Measurements from ENCODE around the gene CAMKMT. TPM values are rescaled to one million over a fixed set of nuclear protein-coding genes. Genes with fewer than 3 reads are reported as not detected.

Gene CAMKMT
- total RNA-seq, 4 donors from 2014 or later, result 2.9 to 18.8 (median 11.2) TPM

GRCh38 chr2:44424211-44424610 is 62.5 kb downstream of the CAMKMT start:
- DNase-seq, result no peak
- H3K4me3 ChIP-seq, result no peak overlapping the region
- intact Hi-C loops (cut with DNase I; ENCODE audit: low total_unique reads), result no loop called here
- no peak overlapping the region for H3K27ac ChIP-seq
- no peaks in the 10 kb centered on the region for H3K4me1 ChIP-seq
- no peaks in the 10 kb centered on the region for H3K9me3 ChIP-seq
- no peaks in the 10 kb centered on the region for H3K27me3 ChIP-seq
- TF ChIP-seq CTCF (IDR thresholded peaks at IDR 0.05), result no peak
- TF ChIP-seq POLR2A (IDR thresholded peaks at IDR 0.05), result no peak
- no peaks in the 10 kb centered on the region for H3K36me3 ChIP-seq

- no peak overlapping the region for H3K27ac ChIP-seq
- no peaks in the 10 kb centered on the region for H3K4me1 ChIP-seq
- no peaks in the 10 kb centered on the region for H3K36me3 ChIP-seq
- intact Hi-C loops (cut with DNase I; ENCODE audit: low total_unique reads), result no loop called here
- no peak for DNase-seq
- no peak overlapping the region for H3K4me3 ChIP-seq
- TF ChIP-seq CTCF (IDR thresholded peaks at IDR 0.05), result no peak
- no peak for TF ChIP-seq POLR2A (IDR thresholded peaks at IDR 0.05)
- no peaks in the 10 kb centered on the region for H3K9me3 ChIP-seq
- no peaks in the 10 kb centered on the region for H3K27me3 ChIP-seq
Observed at GRCh38 chr2:44429034-44429433, 67.3 kb downstream of the CAMKMT start.

GRCh38 chr2:44430342-44430741 is 68.6 kb downstream of the CAMKMT start:
- Histone ChIP-seq H3K9me3 (no peaks in the 10 kb centered on the region), H3K27me3 (no peaks in the 10 kb centered on the region), H3K27ac (no peak overlapping the region), H3K4me1 (no peaks in the 10 kb centered on the region), H3K4me3 (no peak overlapping the region), H3K36me3 (no peaks in the 10 kb centered on the region)
- no peak for DNase-seq
- no peak for TF ChIP-seq POLR2A (IDR thresholded peaks at IDR 0.05)
- no peak for TF ChIP-seq CTCF (IDR thresholded peaks at IDR 0.05)
- intact Hi-C loops (cut with DNase I; ENCODE audit: low total_unique reads), result no loop called here

GRCh38 chr2:44433895-44434294 is 72.1 kb downstream of the CAMKMT start:
- Histone ChIP-seq H3K27me3 (no peaks in the 10 kb centered on the region), H3K4me3 (no peak overlapping the region), H3K9me3 (no peaks in the 10 kb centered on the region), H3K27ac (no peak overlapping the region), H3K4me1 (no peaks in the 10 kb centered on the region), H3K36me3 (no peaks in the 10 kb centered on the region)
- no peak for TF ChIP-seq POLR2A (IDR thresholded peaks at IDR 0.05)
- no peak for TF ChIP-seq CTCF (IDR thresholded peaks at IDR 0.05)
- DNase-seq, result no peak
- intact Hi-C loops (cut with DNase I; ENCODE audit: low total_unique reads), result no loop called here

- Histone ChIP-seq H3K36me3 (no peaks in the 10 kb centered on the region), H3K9me3 (no peaks in the 10 kb centered on the region), H3K4me1 (no peaks in the 10 kb centered on the region), H3K27ac (no peak overlapping the region), H3K4me3 (no peak overlapping the region), H3K27me3 (no peaks in the 10 kb centered on the region)
- no peak for DNase-seq
- TF ChIP-seq CTCF (IDR thresholded peaks at IDR 0.05) (no peak), POLR2A (IDR thresholded peaks at IDR 0.05) (no peak)
- intact Hi-C loops (cut with DNase I; ENCODE audit: low total_unique reads), result no loop called here
Observed at GRCh38 chr2:44441200-44441599, 79.5 kb downstream of the CAMKMT start.
